IPS-18a (cell line): ENCODE measurements around the gene TOPAZ1.

Experiments used
- H3K27ac ChIP-seq: one replicate; pipeline ENCODE4 v1.5.1; 2013; ENCODE audit warnings: low read length
- H3K27me3 ChIP-seq: one replicate; pipeline ENCODE4 v1.6.1; 2013; ENCODE audit warnings: mild to moderate bottlenecking, low read length; ENCODE audit not compliant: control insufficient read depth, insufficient read depth
- H3K36me3 ChIP-seq: one replicate; pipeline ENCODE4 v1.6.1; 2013; ENCODE audit warnings: low read depth, low read length; ENCODE audit not compliant: control insufficient read depth
- H3K4me1 ChIP-seq: one replicate; pipeline ENCODE4 v1.6.1; 2013; ENCODE audit warnings: low read depth, low read length; ENCODE audit not compliant: control insufficient read depth
- H3K4me3 ChIP-seq: one replicate; pipeline ENCODE4 v1.5.1; 2013; ENCODE audit warnings: low read length
- H3K9ac ChIP-seq: one replicate; pipeline ENCODE4 v1.6.1; 2013; ENCODE audit warnings: mild to moderate bottlenecking, low read length, moderate library complexity
- H3K9me3 ChIP-seq: one replicate; pipeline ENCODE4 v1.6.1; 2013; ENCODE audit warnings: low read depth, low read length; ENCODE audit not compliant: control insufficient read depth

TOPAZ1 gene

DNA sequence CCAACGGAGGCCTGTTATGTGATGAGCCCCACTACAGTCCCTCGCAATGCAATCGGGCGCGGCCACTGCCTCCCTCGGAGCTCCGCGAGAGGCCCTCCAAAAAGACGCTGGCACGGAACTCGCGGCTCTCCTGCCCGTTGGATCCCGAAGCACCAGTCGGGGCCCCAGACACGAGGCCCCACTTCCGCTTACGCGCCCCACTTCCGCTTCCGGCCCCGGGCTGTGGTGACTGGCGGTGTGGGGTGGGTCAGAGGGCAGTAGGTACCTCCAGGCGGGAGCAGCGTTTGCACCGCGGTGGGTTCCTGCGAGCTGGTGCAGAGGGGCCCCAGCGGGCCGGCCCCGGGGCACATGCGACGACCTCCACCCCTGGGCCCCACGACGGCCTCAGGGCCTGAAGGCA is at the start of gene TOPAZ1:
TOPAZ1 (plus strand) TSS at position 181 of the 400 bp plus-strand sequence; CDS start at position 349, 168 bp downstream.
- H3K4me3 ChIP-seq, result no peak within 1 kb of the TSS
- H3K9ac ChIP-seq, result no peak within 1 kb of the TSS
- no peaks in the 10 kb centered on the region for H3K9me3 ChIP-seq
- no peaks in the 10 kb centered on the region for H3K27me3 ChIP-seq
- H3K36me3 ChIP-seq, result no peaks in the 10 kb centered on the region
- no peak within 1 kb of the TSS for H3K27ac ChIP-seq
- H3K4me1 ChIP-seq, result no peaks in the 10 kb centered on the region

DNA sequence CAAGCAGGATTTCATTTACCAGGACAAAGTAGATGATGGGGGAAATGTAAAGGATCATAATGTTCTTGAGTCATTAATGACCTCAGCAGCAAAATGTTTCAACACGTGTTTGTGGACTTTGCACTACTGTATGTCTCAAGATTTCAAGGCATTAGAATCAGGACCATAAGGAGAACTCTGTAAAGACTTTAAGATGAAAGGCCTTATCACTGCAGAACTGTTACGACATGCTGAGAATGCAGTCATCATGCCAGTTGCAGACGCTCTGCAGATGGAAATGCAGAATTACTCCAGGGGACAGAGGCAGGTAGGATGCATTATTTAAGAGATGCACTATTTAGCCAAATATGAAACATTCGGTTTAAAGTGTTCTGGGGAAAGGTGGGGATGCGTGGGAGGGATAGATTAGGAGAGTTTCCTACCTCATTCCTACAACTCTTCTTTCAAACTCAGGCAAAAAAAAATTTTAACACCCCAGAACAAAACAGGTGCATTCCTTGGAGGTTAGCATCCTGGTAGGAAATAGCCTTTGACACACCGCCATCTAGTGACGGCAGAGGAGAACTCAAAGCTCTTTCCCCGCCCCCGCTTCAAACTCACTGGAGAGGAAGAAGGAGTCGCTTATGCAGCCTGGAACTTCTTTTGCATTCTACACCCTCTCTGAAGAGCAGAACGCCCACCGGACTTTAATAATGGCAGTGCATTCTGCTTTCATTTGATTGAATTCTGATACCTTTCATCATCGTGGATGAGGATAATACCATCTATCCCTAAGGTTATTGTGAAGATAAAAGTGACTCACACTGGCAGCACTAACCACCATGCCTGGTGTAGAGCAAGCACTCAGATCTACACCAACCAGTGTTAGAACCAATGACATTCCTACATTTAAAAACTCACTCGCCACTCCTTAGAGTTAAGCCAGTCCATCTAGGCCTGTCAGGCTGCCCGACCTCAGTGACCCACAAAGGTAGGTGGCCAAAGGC is 43.1 kb upstream of the TOPAZ1 start:
- Histone ChIP-seq H3K9me3 (no peaks in the 10 kb centered on the region), H3K36me3 (no peaks in the 10 kb centered on the region), H3K4me3 (no peak overlapping the region), H3K27ac (no peak overlapping the region), H3K9ac (no peak overlapping the region), H3K4me1 (peaks cover 3% of the 10 kb centered on the region), H3K27me3 (no peaks in the 10 kb centered on the region)

DNA sequence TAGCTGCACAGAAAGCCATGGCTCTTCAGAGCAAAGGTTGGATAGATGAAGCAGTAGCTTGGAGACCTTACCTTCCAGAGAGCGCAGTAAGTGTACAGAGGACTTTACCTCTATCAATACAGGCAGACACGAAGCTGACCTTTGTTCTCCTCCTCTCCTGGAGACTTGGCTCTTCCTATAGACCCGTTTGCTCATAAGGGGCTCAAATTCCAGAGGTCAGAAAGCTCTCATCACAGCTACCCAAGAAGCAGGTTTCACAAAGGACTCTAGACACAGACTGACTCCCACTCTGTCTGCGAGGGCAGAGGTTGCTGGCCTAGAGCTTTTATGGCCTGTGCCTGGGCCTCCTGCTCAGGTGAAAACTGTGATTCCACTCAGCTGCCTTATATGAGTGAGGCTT is 35.4 kb upstream of the TOPAZ1 start:
- Histone ChIP-seq H3K9ac (no peak overlapping the region), H3K9me3 (no peaks in the 10 kb centered on the region), H3K4me1 (no peaks in the 10 kb centered on the region), H3K27me3 (no peaks in the 10 kb centered on the region), H3K27ac (no peak overlapping the region), H3K36me3 (no peaks in the 10 kb centered on the region), H3K4me3 (no peak overlapping the region)

DNA sequence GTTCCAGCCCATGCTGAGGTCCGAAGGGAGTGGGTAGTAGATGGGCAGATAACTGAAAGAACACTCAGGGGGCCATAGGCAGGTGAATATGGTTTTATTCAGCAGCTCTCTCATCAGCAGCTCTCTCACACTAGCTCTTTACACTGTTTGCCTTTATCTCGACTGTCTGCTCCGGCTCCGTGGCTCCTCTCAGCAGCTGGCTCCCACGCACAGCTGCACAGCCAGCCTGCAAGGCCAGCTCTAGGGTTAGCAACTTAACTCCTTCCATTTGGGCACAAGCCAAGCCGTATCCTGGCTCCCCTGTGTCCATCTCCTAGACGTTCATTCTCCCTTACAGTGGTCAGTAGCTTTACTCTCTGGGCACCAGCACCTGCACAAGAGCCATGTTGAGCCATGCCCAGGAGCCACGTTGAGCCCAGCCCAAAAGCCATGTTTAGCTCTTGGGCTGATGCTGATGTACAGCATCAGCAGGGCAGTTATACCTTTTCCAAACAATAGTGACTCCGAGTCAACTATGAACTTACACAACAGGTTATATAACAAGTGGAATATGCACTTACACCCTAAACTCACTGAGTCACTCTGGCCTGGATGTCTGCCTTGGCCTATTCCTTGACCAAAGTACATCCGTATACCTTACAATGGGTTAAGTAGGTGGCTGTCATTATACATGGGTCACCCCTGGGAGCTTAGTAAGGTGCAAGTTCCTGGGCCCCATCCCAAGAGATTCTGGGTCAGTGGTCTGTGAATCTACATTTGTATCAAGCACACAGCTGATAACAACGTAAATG is 34.6 kb upstream of the TOPAZ1 start:
- Histone ChIP-seq H3K27ac (no peak overlapping the region), H3K27me3 (no peaks in the 10 kb centered on the region), H3K9ac (no peak overlapping the region), H3K4me1 (no peaks in the 10 kb centered on the region), H3K4me3 (no peak overlapping the region), H3K36me3 (no peaks in the 10 kb centered on the region), H3K9me3 (no peaks in the 10 kb centered on the region)

DNA sequence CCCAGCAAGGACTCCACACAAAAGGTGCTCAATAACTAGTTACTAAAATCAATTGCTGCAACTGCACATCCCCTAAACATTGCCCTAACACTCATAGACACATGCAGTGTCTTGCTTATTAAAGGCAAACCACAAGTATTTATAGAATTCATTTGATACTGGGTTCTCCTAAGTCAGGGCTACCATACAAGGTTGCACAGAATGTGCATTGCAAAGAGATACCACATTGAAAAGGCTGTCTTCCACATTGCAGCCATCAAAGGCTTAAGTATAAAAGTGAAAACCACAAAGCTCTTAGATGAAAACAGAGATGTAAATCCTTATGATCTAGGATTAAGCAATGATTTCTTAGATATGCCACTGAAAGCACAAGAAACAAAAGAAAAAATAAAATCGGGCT is 33.6 kb upstream of the TOPAZ1 start:
- no peaks in the 10 kb centered on the region for H3K9me3 ChIP-seq
- no peak overlapping the region for H3K4me3 ChIP-seq
- no peak overlapping the region for H3K9ac ChIP-seq
- no peaks in the 10 kb centered on the region for H3K36me3 ChIP-seq
- no peak overlapping the region for H3K27ac ChIP-seq
- no peaks in the 10 kb centered on the region for H3K4me1 ChIP-seq
- H3K27me3 ChIP-seq, result no peaks in the 10 kb centered on the region

DNA sequence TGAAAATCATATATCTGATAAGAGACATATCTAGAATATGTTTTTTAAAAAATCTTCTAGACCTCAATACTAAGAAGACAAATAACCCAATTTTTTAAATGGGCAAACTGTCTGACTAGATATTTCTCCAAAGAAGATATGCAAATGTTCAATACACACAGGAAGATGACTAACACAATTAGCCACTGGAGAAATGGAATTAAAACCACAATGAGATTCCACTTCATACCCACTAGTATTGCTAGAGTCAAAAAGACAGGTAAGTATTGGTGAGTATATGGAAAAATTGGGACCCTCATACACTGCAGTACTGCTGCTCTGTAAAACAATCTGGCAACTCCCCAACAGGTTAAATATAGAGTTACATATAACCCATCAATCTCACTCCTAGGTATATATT is 33.1 kb upstream of the TOPAZ1 start:
- Histone ChIP-seq H3K9ac (no peak overlapping the region), H3K9me3 (no peaks in the 10 kb centered on the region), H3K27ac (no peak overlapping the region), H3K36me3 (no peaks in the 10 kb centered on the region), H3K4me1 (no peaks in the 10 kb centered on the region), H3K4me3 (no peak overlapping the region), H3K27me3 (no peaks in the 10 kb centered on the region)

DNA sequence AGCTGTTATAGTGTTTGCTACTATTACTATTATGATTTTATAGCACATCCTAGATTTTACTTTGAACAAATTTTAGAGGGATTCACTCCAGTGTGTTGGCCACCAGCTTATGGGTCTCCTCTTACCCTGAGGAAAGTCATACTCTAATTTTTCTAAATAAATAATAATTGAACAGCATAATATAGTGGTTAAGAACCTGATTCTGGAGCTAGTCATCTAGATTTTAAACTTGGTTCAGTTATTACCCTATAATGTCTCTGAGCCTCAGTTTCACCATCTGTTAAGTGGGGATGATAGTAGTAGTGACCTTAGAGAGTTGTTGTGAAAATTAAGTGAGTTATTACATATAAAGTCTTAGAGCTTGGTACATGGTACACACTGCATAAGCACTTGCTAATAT is 30.7 kb upstream of the TOPAZ1 start:
- no peaks in the 10 kb centered on the region for H3K36me3 ChIP-seq
- H3K9ac ChIP-seq, result no peak overlapping the region
- no peak overlapping the region for H3K27ac ChIP-seq
- no peak overlapping the region for H3K4me3 ChIP-seq
- H3K4me1 ChIP-seq, result no peaks in the 10 kb centered on the region
- no peaks in the 10 kb centered on the region for H3K27me3 ChIP-seq
- H3K9me3 ChIP-seq, result peaks cover 5% of the 10 kb centered on the region

DNA sequence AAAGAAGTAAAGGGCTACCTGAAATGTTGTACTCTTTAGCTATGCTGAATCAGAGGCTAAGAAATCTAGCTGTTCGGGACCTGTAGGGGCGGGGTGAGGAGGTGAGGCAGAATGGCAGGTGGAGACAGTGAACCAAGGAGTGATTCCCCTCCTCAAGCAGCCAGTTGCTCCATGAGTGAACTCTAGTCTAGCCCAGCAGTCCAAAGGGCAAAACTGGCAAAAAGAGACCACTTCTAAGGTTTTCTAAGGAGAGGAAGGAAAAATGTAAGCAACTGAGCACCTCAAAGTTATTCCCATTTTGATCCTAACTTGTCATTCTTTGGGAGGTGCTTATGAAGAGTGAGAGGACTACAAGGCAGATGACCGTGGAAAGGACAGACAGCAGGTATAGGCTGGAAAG is 19.3 kb upstream of the TOPAZ1 start:
- Histone ChIP-seq H3K4me3 (no peak overlapping the region), H3K36me3 (no peaks in the 10 kb centered on the region), H3K27ac (no peak overlapping the region), H3K9ac (no peak overlapping the region), H3K27me3 (no peaks in the 10 kb centered on the region), H3K9me3 (no peaks in the 10 kb centered on the region), H3K4me1 (no peaks in the 10 kb centered on the region)

DNA sequence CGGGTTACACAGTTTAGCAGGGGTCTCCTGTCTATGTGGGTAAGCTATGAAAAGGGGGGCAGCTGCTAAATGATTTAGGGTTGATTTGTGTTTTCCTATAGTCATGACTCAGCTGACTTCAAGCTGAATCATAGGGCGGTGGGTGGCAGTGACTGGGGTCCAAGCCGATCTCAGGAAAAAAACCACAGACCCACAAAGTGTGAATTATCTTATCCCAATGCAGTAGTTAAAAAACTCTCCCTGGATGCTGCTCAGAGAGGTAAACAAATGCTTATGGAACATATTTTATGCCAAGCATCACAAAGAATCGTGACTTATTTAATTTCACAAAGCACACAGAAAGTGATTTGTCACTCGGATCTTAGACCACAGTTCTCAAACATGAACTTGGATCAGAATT is 18.4 kb upstream of the TOPAZ1 start:
- H3K4me1 ChIP-seq, result no peaks in the 10 kb centered on the region
- H3K36me3 ChIP-seq, result no peaks in the 10 kb centered on the region
- H3K9me3 ChIP-seq, result no peaks in the 10 kb centered on the region
- no peak overlapping the region for H3K27ac ChIP-seq
- H3K9ac ChIP-seq, result no peak overlapping the region
- H3K4me3 ChIP-seq, result no peak overlapping the region
- H3K27me3 ChIP-seq, result no peaks in the 10 kb centered on the region

DNA sequence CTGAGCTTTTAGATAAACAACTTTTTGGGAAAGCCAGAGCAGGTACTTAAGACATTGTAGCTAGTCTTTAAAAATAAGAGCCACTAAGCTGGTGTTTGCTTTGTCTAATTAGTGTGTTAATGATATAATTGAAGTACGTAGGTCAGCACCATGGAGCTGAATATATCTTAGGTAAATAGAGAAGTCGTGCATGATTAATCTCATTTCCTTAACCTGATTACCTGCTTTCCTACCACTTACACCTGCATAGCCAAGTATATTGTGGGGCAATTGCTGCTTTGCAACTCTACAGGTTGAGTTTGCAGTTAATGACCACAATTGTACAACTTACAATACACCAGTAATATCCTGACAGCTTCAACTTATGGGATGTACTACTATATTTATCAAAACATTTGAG is 17.6 kb upstream of the TOPAZ1 start:
- H3K4me1 ChIP-seq, result no peaks in the 10 kb centered on the region
- H3K27ac ChIP-seq, result no peak overlapping the region
- H3K9me3 ChIP-seq, result no peaks in the 10 kb centered on the region
- H3K36me3 ChIP-seq, result no peaks in the 10 kb centered on the region
- no peaks in the 10 kb centered on the region for H3K27me3 ChIP-seq
- no peak overlapping the region for H3K4me3 ChIP-seq
- H3K9ac ChIP-seq, result no peak overlapping the region

DNA sequence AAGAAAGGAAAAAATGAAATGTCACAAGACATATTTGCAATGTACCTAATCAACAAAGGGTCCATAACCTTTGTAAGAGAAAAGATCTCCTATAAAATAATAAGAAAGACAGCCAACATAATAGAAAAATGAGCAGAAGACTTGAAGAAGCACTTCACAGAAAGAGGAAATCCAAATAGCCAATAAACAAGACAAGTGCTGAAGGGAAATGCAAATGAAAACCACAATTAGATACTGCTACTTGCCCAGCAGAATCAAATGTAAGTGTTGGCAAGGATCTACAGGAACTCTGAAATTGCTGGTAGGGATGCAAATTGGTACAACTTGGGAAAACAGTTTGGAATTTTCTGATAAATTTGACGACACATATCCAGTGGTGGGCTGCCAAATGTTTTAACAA is 15.1 kb upstream of the TOPAZ1 start:
- Histone ChIP-seq H3K9me3 (no peaks in the 10 kb centered on the region), H3K36me3 (no peaks in the 10 kb centered on the region), H3K4me3 (no peak overlapping the region), H3K9ac (no peak overlapping the region), H3K27me3 (no peaks in the 10 kb centered on the region), H3K4me1 (no peaks in the 10 kb centered on the region), H3K27ac (no peak overlapping the region)
